Astrocyte (in vitro differentiated cells and primary cell): ENCODE data around the gene ENHO.

Experiments
- EZH2 ChIP-seq: IDR thresholded peaks from 2 replicates; pipeline ENCODE4 v1.6.1; 2012; ENCODE audit warnings: mild to moderate bottlenecking, low read length, inconsistent platforms; ENCODE audit not compliant: insufficient read depth
- TF ChIP-seq, protein P1 (sequence below): IDR thresholded peaks from 2 replicates; pipeline ENCODE4 v1.5.1; 2011; ENCODE audit warnings: low read depth, mild to moderate bottlenecking, inconsistent platforms, low read length, moderate library complexity; ENCODE audit not compliant: insufficient read depth

- TF ChIP-seq, protein P1, sequence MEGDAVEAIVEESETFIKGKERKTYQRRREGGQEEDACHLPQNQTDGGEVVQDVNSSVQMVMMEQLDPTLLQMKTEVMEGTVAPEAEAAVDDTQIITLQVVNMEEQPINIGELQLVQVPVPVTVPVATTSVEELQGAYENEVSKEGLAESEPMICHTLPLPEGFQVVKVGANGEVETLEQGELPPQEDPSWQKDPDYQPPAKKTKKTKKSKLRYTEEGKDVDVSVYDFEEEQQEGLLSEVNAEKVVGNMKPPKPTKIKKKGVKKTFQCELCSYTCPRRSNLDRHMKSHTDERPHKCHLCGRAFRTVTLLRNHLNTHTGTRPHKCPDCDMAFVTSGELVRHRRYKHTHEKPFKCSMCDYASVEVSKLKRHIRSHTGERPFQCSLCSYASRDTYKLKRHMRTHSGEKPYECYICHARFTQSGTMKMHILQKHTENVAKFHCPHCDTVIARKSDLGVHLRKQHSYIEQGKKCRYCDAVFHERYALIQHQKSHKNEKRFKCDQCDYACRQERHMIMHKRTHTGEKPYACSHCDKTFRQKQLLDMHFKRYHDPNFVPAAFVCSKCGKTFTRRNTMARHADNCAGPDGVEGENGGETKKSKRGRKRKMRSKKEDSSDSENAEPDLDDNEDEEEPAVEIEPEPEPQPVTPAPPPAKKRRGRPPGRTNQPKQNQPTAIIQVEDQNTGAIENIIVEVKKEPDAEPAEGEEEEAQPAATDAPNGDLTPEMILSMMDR, result no peak
- no peak for TF ChIP-seq EZH2
Measured at GRCh38 chr9:34555936-34556525, 33.2 kb upstream of the ENHO start.
